ENCODE data around the gene KHDC4. TPM values are rescaled to one million over a fixed set of nuclear protein-coding genes. Genes with fewer than 3 reads are reported as not detected.

KHDC4 gene
- total RNA-seq, 1 donor from 2014 or later: 32.3 TPM

DNA sequence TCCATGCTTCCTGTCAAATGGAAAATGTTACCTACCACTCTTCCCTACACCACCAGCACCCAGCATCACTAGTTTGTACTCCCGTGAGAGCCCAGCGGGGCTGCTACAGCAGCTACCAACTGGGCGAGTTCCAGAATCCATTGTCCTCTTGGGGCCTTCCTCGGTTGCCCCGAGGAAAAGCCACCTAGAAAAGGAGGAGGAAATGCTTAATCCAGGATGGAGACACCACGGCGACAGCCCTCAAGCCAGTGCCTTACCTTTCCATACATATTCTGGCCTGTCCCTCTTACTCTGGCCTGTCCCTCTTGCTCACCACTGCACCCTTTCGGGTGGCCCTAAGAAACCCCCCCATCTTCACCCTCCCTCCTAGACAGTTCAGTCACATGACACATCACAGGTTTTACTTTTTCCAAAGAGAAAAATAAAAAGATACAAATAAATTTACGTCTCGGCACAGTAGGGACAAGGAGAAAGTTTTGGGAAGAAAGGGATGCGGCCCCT is 23.5 kb downstream of the KHDC4 start:
- no peaks in the 10 kb centered on the region for H3K27me3 Mint-ChIP-seq (ENCODE audit: low read depth)
- peaks cover 16% of the 10 kb centered on the region for H3K36me3 Mint-ChIP-seq (ENCODE audit: low read depth)
- no peaks in the 10 kb centered on the region for H3K9me3 Mint-ChIP-seq (ENCODE audit: low read depth)
- peak overlapping the region; percentile 99 for H3K27ac Mint-ChIP-seq (ENCODE audit: unreplicated experiment)
- TF ChIP-seq, protein P1, sequence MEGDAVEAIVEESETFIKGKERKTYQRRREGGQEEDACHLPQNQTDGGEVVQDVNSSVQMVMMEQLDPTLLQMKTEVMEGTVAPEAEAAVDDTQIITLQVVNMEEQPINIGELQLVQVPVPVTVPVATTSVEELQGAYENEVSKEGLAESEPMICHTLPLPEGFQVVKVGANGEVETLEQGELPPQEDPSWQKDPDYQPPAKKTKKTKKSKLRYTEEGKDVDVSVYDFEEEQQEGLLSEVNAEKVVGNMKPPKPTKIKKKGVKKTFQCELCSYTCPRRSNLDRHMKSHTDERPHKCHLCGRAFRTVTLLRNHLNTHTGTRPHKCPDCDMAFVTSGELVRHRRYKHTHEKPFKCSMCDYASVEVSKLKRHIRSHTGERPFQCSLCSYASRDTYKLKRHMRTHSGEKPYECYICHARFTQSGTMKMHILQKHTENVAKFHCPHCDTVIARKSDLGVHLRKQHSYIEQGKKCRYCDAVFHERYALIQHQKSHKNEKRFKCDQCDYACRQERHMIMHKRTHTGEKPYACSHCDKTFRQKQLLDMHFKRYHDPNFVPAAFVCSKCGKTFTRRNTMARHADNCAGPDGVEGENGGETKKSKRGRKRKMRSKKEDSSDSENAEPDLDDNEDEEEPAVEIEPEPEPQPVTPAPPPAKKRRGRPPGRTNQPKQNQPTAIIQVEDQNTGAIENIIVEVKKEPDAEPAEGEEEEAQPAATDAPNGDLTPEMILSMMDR (IDR thresholded peaks at IDR 0.05): peak; percentile 42
- no peak for DNase-seq (ENCODE audit: low spot score)
- peaks cover 30% of the 10 kb centered on the region for H3K4me1 Mint-ChIP-seq (ENCODE audit: low read depth)
- peak overlapping the region; percentile 87 for H3K4me3 Mint-ChIP-seq (ENCODE audit: unreplicated experiment)

DNA sequence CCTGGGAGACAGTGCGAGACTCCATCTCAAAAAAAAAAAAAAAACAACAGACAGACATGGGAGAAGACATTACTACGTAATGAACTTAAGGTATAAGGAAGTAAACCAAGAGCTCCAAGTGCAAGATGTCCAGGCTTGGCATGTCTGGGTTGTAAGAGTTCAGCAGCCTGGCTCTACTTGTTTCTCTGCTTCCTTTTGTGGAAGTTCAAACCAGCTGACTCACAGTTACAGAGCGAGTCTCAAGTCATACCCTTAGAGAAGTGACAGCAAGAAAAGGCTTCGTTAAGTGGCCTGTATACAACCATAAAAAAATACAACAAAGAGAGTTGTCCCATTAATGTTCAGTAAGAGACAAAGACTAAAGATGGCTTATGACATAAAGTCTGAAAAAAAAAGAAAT is 24.3 kb downstream of the KHDC4 start:
- peak overlapping the region; percentile 87 for H3K4me3 Mint-ChIP-seq (ENCODE audit: unreplicated experiment)
- no peak for DNase-seq (ENCODE audit: low spot score)
- peaks cover 14% of the 10 kb centered on the region for H3K36me3 Mint-ChIP-seq (ENCODE audit: low read depth)
- TF ChIP-seq, protein P1 (IDR thresholded peaks at IDR 0.05): no peak
- peak overlapping the region; percentile 99 for H3K27ac Mint-ChIP-seq (ENCODE audit: unreplicated experiment)
- H3K9me3 Mint-ChIP-seq (ENCODE audit: low read depth): no peaks in the 10 kb centered on the region
- H3K4me1 Mint-ChIP-seq (ENCODE audit: low read depth): peaks cover 28% of the 10 kb centered on the region
- H3K27me3 Mint-ChIP-seq (ENCODE audit: low read depth): no peaks in the 10 kb centered on the region

DNA sequence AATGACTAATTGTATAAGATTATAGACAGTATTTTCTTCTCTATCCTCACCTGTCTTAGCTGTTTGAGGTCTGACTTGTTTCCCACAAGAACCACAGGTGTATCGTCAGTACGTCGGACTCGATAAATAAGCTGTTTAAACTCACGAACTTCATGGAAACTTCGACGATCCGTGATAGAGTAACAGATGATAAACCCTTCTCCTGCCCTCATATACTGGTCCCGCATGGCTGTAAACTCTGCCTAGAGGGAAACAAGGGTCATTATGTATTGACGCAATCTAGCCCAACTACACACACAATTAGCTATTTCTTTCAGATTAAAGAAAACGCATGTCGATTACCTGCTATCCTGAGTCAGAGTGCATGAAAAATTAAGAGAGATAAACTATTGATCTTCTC is 30.0 kb downstream of the KHDC4 start:
- DNase-seq (ENCODE audit: low spot score): no peak
- TF ChIP-seq, protein P1 (IDR thresholded peaks at IDR 0.05): no peak
- H3K27ac Mint-ChIP-seq (ENCODE audit: unreplicated experiment): no peak overlapping the region
- H3K27me3 Mint-ChIP-seq (ENCODE audit: low read depth): no peaks in the 10 kb centered on the region
- H3K4me3 Mint-ChIP-seq (ENCODE audit: unreplicated experiment): no peak overlapping the region
- H3K9me3 Mint-ChIP-seq (ENCODE audit: low read depth): no peaks in the 10 kb centered on the region
- H3K36me3 Mint-ChIP-seq (ENCODE audit: low read depth): peaks cover 29% of the 10 kb centered on the region
- H3K4me1 Mint-ChIP-seq (ENCODE audit: low read depth): peaks cover 2% of the 10 kb centered on the region

DNA sequence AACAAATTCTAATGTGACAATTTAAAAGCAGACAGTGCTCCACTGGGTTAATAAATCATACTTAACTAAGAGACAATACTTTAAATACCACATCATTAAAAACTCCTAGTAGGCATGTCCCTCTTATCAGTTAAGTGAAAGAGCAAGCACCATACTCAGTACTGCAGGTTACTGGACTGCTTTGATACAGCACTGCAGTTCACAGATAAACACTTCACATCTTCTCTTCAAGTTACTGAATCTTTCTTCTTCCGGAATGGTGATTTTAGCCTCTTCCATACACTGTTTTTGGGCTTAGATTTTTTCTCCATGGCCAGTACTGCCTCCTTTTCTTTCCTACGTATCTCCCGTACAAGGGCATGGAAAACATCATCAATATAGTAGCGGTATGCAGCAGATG is 34.1 kb downstream of the KHDC4 start:
- H3K36me3 Mint-ChIP-seq (ENCODE audit: low read depth): peaks cover 35% of the 10 kb centered on the region
- H3K27ac Mint-ChIP-seq (ENCODE audit: unreplicated experiment): no peak overlapping the region
- H3K4me3 Mint-ChIP-seq (ENCODE audit: unreplicated experiment): no peak overlapping the region
- H3K27me3 Mint-ChIP-seq (ENCODE audit: low read depth): no peaks in the 10 kb centered on the region
- TF ChIP-seq, protein P1 (IDR thresholded peaks at IDR 0.05): no peak
- H3K4me1 Mint-ChIP-seq (ENCODE audit: low read depth): no peaks in the 10 kb centered on the region
- no peaks in the 10 kb centered on the region for H3K9me3 Mint-ChIP-seq (ENCODE audit: low read depth)
- no peak for DNase-seq (ENCODE audit: low spot score)

DNA sequence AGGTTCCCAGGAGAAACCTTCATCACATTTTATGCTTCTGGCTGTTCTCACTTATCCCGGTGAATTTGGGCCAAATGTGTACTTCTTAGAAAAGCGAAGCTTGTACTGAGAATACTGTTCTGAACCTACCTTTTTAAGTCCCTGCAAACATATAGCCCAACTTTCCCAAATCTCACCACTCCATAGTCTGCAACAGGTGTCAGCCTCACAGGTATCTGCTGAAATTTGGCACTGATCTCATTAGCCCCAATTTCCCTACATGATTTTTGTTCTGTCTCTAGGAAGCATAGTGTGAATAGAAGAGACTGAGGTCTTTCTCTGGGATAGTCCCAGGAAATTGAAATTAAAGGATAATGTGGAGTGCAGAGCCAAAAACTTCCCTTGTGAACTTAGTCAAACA is 34.5 kb downstream of the KHDC4 start:
- Mint-ChIP-seq H3K27me3 (ENCODE audit: low read depth) (no peaks in the 10 kb centered on the region), H3K9me3 (ENCODE audit: low read depth) (no peaks in the 10 kb centered on the region), H3K4me3 (ENCODE audit: unreplicated experiment) (no peak overlapping the region), H3K4me1 (ENCODE audit: low read depth) (no peaks in the 10 kb centered on the region), H3K36me3 (ENCODE audit: low read depth) (peaks cover 34% of the 10 kb centered on the region), H3K27ac (ENCODE audit: unreplicated experiment) (no peak overlapping the region)
- DNase-seq (ENCODE audit: low spot score): no peak
- TF ChIP-seq, protein P1 (IDR thresholded peaks at IDR 0.05): no peak
